Pancreas (tissue), 10 donors: ENCODE results near the gene HECA. TPM values are rescaled to one million over a fixed set of nuclear protein-coding genes. Genes with fewer than 3 reads are reported as not detected.

ENCODE experiments used
- ATAC-seq, 4 donors: fragments of 200-7000 bp; cut with Tn5 transposase; one replicate each; pipeline versions ENCODE4 v1.8.0 to v1.9.1; 2020; ENCODE audit warnings: mild to moderate bottlenecking in 4 of 4, moderate library complexity in 4 of 4
- DNase-seq, 6 donors: peaks; one replicate each; pipeline ENCODE4 v3.0.0-alpha.2; 2020
- FAIRE-seq: peaks from 2 replicates; lab custom pipeline; 2012; peaks lifted over from hg19 to GRCh38; lab: Jason Lieb, UNC
- H3K27ac ChIP-seq, 4 donors: fragments of 200-600 bp; sonication (generic); 1 replicate in 3 of 4; 2 replicates in 1 of 4; pipeline versions ENCODE4 v1.5.0 to v1.8.0; 2020
- H3K27me3 ChIP-seq, 4 donors: fragments of 200-600 bp; one replicate each; pipeline ENCODE4 v1.8.0; 2021
- H3K36me3 ChIP-seq, 3 donors: fragments of 200-600 bp; sonication (generic) in 1 of 3; one replicate each; pipeline versions ENCODE4 v1.5.0 to v1.8.0; 2020 to 2021
- H3K4me1 ChIP-seq, 3 donors: fragments of 200-600 bp; one replicate each; pipeline ENCODE4 v1.8.0; 2021
- H3K4me3 ChIP-seq, 4 donors: fragments of 200-600 bp; sonication (generic) in 2 of 4; one replicate each; pipeline versions ENCODE4 v1.5.0 to v1.8.0; 2020 to 2021
- H3K9me3 ChIP-seq, 4 donors: fragments of 200-600 bp; one replicate each; pipeline ENCODE4 v1.8.0; 2021
- CTCF ChIP-seq, 4 donors: fragments of 200-600 bp; sonication (generic) in 3 of 4; IDR thresholded peaks; one replicate each; pipeline versions ENCODE4 v1.5.0 to v1.8.0; 2021; ENCODE audit warnings: antibody characterized with exemption in 4 of 4
- WGBS, 2 donors: extraction: QIAGEN DNeasy Blood & Tissue Kit; methylation state at CpG; one replicate each; pipeline ENCODE4 v1.1.7; 2013; 5-methylcytosine and 5-hydroxymethylcytosine counted together
- intact Hi-C, 3 donors: fragments of 100-400 bp; cut with DNase I; formaldehyde crosslinking; loops; one replicate each; pipeline versions ENCODE4 v1.11.1 to v1.14.2; 2022
- polyA plus RNA-seq, 2 donors: library from polyadenylated mRNA; stranded (reverse); fragments of 200-250 nt; gene quantifications; one replicate each; pipeline ENCODE4 v1.2.3, GENCODE V29; 2013
- total RNA-seq, 6 donors: library from RNA; stranded (reverse); fragmentation: NEBNext Ultra II Directional in 4 of 6; extraction: Animal tissue kit (Norgen Biotek cat#: 25700) in 4 of 6; gene quantifications; one replicate each; pipeline versions ENCODE4 v1.2.1 to v1.2.4, GENCODE V29; 2021 to 2023
- donor health status: healthy with polysubstance abuse.
- donor health status: DM: no; HTN: no; CAD: no; lungs with moderate emphysema.
- donor health status: DM: no; HTN: no; CAD: no.
- donor health status: control.
- donor health status: control.
- donor health status: Bipolar disorder and iron deficiency.
- donor health status: DM: yes; HTN: yes; CAD: no.
- donor health status: DM: no; HTN: no; CAD: no.
- donor health status: DM: no; HTN: no; CAD: no.
- donor health status: DM: yes; HTN: yes; CAD: no.

HECA gene
- total and polyA plus RNA-seq, 8 donors = 3.2 to 16.3 (median 7.1) TPM

GRCh38 chr6:139181236-139181635 is 46.4 kb downstream of the HECA start:
- WGBS, 2 donors = 97% methylated on average over 6 of the region's 6 CpGs
- TF ChIP-seq CTCF (IDR thresholded peaks at IDR 0.05) = no peak
- Histone ChIP-seq H3K4me3 (no peak overlapping the region), H3K9me3 (no peaks in the 10 kb centered on the region), H3K27me3 (no peaks in the 10 kb centered on the region), H3K4me1 (no peaks in the 10 kb centered on the region), H3K36me3 (peaks cover 0 to 6% (median 3%) of the 10 kb centered on the region in 3 donors), H3K27ac (no peak overlapping the region)
- ATAC-seq = no peak
- FAIRE-seq = no peak
- no peak for DNase-seq
- intact Hi-C loops = no loop called here

- Histone ChIP-seq H3K4me1 (no peaks in the 10 kb centered on the region), H3K27me3 (no peaks in the 10 kb centered on the region), H3K4me3 (no peak overlapping the region), H3K36me3 (peaks cover 0 to 3% (median 0%) of the 10 kb centered on the region in 3 donors), H3K9me3 (no peaks in the 10 kb centered on the region), H3K27ac (no peak overlapping the region)
- WGBS, 2 donors = 88 to 92% methylated on average over 4 of the region's 4 CpGs
- DNase-seq = no peak
- TF ChIP-seq CTCF (IDR thresholded peaks at IDR 0.05) = no peak
- intact Hi-C loops = no loop called here
- no peak for FAIRE-seq
- no peak for ATAC-seq
These were observed 49.2 kb downstream of the HECA start for GRCh38 chr6:139184047-139184446.

GRCh38 chr6:139184459-139184858 is 49.6 kb downstream of the HECA start:
- DNase-seq (no peak), FAIRE-seq (no peak), ATAC-seq (no peak)
- H3K4me3 ChIP-seq = no peak overlapping the region
- 77 to 84% methylated on average over 3 of the region's 3 CpGs for WGBS, 2 donors
- no peak overlapping the region for H3K27ac ChIP-seq
- no peak for TF ChIP-seq CTCF (IDR thresholded peaks at IDR 0.05)
- intact Hi-C loops = no loop called here
- peaks cover 0 to 3% (median 0%) of the 10 kb centered on the region in 3 donors for H3K36me3 ChIP-seq
- H3K27me3 ChIP-seq = no peaks in the 10 kb centered on the region
- no peaks in the 10 kb centered on the region for H3K4me1 ChIP-seq
- H3K9me3 ChIP-seq = no peaks in the 10 kb centered on the region

- no peak for FAIRE-seq
- WGBS, 2 donors = 74 to 92% methylated on average over 3 of the region's 3 CpGs
- Histone ChIP-seq H3K27me3 (no peaks in the 10 kb centered on the region), H3K9me3 (no peaks in the 10 kb centered on the region), H3K27ac (no peak overlapping the region), H3K4me1 (no peaks in the 10 kb centered on the region), H3K4me3 (no peak overlapping the region), H3K36me3 (peaks cover 0 to 1% (median 0%) of the 10 kb centered on the region in 3 donors)
- intact Hi-C loops = no loop called here
- ATAC-seq = no peak
- no peak for DNase-seq
- no peak for TF ChIP-seq CTCF (IDR thresholded peaks at IDR 0.05)
These were observed 51.4 kb downstream of the HECA start for GRCh38 chr6:139186242-139186641.

GRCh38 chr6:139186692-139187091 is 51.8 kb downstream of the HECA start:
- Histone ChIP-seq H3K9me3 (no peaks in the 10 kb centered on the region), H3K4me3 (no peak overlapping the region), H3K27ac (no peak overlapping the region), H3K27me3 (no peaks in the 10 kb centered on the region), H3K4me1 (no peaks in the 10 kb centered on the region), H3K36me3 (no peaks in the 10 kb centered on the region)
- no peak for TF ChIP-seq CTCF (IDR thresholded peaks at IDR 0.05)
- ATAC-seq = no peak
- intact Hi-C loops = no loop called here
- no peak for FAIRE-seq
- WGBS, 2 donors = 77 to 86% methylated on average over 1 of the region's 1 CpG
- no peak for DNase-seq
